Osteoblast (primary cell): ENCODE measurements around the gene CCDC192. TPM values are rescaled to one million over a fixed set of nuclear protein-coding genes. Genes with fewer than 3 reads are reported as not detected.

Experiments
- DNase-seq: peaks from one replicate; pipeline ENCODE4 v3.0.0; 2011; ENCODE audit warnings: low spot score, mixed read lengths; ENCODE audit not compliant: insufficient read length; ENCODE audit errors: missing footprints
- H2AFZ ChIP-seq: 2 replicates; pipeline ENCODE4 v1.6.0; 2011; ENCODE audit warnings: mild to moderate bottlenecking, low read length
- H3K27ac ChIP-seq: 2 replicates; pipeline ENCODE4 v1.5.1; 2011; ENCODE audit warnings: mild to moderate bottlenecking, low read depth, low read length, moderate library complexity
- H3K27me3 ChIP-seq: 2 replicates; pipeline ENCODE4 v1.6.0; 2012; ENCODE audit warnings: mild to moderate bottlenecking, control low read depth, inconsistent platforms, low read length, moderate library complexity; ENCODE audit not compliant: insufficient read depth
- H3K36me3 ChIP-seq: 2 replicates; pipeline ENCODE4 v1.5.1; 2011; ENCODE audit warnings: mild to moderate bottlenecking, low read length, control low read depth, moderate library complexity; ENCODE audit not compliant: insufficient read depth
- H3K4me1 ChIP-seq: 2 replicates; pipeline ENCODE4 v1.5.1; 2011; ENCODE audit warnings: mild to moderate bottlenecking, low read length, control low read depth, moderate library complexity; ENCODE audit not compliant: insufficient read depth
- H3K4me2 ChIP-seq: 2 replicates; pipeline ENCODE4 v1.6.0; 2011; ENCODE audit warnings: mild to moderate bottlenecking, low read length; ENCODE audit not compliant: insufficient read depth
- H3K4me3 ChIP-seq: fragments of 200-600 bp; sonication (generic); 3 replicates; pipeline ENCODE4 v1.5.1; 2012; ENCODE audit warnings: mild to moderate bottlenecking, low read length, inconsistent platforms; ENCODE audit not compliant: insufficient read depth
- H3K79me2 ChIP-seq: 2 replicates; pipeline ENCODE4 v1.6.0; 2012; ENCODE audit warnings: mild to moderate bottlenecking, low read length, control low read depth, inconsistent platforms; ENCODE audit not compliant: insufficient read depth
- H3K9me3 ChIP-seq: 2 replicates; pipeline ENCODE4 v1.5.1; 2011; ENCODE audit warnings: low read depth, low read length, control low read depth
- H4K20me1 ChIP-seq: 2 replicates; pipeline ENCODE4 v1.6.0; 2012; ENCODE audit warnings: mild to moderate bottlenecking, low read length, control low read depth; ENCODE audit not compliant: insufficient read depth
- total RNA-seq: library from RNA; depleted of rRNA; stranded (reverse); fragments of >200 nt; gene quantifications from 2 replicates; pipeline ENCODE4 v1.2.3, GENCODE V29; 2012
- TF ChIP-seq, protein P1 (sequence below): IDR thresholded peaks from 2 replicates; pipeline ENCODE4 v1.5.1; 2011; ENCODE audit warnings: mild to moderate bottlenecking, low read depth, low read length, moderate library complexity; ENCODE audit errors: extremely low read depth

CCDC192 gene, protein sequence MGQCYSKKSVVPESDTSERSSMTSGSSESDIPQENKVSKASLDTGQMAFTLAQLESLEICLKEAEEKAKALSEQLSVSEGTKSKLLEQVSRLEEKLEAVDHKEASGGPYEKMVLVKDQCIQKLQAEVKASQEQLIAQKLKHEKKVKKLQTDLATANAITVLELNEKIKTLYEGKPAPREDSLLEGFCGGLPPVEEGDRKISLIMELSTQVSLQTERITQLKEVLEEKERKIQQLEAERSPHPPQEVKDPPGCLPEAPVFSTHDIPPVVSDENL
- not detected in 2 replicates for total RNA-seq

DNA sequence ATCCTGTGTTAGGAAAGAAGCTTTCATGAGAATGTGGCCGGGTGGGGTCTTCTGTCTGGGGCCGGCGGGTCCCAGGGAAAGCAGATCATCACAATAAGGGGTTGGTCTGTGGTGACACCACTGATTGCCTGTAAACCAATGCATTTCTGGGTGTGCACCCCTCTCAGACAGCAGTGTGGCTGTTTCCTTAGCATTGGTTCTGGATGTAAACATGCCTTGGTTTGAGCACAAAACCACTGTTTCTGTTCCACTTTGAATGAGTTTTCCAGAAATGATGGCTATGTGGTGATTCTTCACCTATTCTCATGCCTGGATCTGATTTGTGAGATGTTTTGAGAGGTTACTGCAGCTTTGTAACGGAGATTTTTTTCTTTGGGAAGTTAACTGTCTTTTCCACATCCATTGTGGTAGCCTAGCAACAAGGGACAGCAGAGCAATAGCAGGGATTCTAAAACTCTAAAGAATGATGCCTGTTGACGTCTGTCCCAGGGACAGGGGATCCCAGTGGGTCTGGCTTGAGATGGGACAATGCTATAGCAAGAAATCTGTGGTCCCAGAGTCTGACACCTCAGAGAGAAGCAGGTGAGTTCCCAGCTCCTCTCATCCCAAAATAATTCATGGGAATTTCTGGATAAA lies at the start of gene CCDC192:
TSS of gene CCDC192 (plus strand) at position 466 of the 636 bp plus-strand sequence. CDS start at position 521, 55 bp downstream.
- Histone ChIP-seq H3K4me1 (peaks cover 3% of the 10 kb centered on the region), H4K20me1 (no peaks in the 10 kb centered on the region), H3K4me2 (no peak within 1 kb of the TSS), H2AFZ (no peak within 1 kb of the TSS), H3K4me3 (no peak within 1 kb of the TSS), H3K27me3 (no peaks in the 10 kb centered on the region), H3K79me2 (no peaks in the 10 kb centered on the region), H3K27ac (no peak within 1 kb of the TSS), H3K9me3 (no peaks in the 10 kb centered on the region), H3K36me3 (no peaks in the 10 kb centered on the region)
- DNase-seq: no peak
- TF ChIP-seq, protein P1, sequence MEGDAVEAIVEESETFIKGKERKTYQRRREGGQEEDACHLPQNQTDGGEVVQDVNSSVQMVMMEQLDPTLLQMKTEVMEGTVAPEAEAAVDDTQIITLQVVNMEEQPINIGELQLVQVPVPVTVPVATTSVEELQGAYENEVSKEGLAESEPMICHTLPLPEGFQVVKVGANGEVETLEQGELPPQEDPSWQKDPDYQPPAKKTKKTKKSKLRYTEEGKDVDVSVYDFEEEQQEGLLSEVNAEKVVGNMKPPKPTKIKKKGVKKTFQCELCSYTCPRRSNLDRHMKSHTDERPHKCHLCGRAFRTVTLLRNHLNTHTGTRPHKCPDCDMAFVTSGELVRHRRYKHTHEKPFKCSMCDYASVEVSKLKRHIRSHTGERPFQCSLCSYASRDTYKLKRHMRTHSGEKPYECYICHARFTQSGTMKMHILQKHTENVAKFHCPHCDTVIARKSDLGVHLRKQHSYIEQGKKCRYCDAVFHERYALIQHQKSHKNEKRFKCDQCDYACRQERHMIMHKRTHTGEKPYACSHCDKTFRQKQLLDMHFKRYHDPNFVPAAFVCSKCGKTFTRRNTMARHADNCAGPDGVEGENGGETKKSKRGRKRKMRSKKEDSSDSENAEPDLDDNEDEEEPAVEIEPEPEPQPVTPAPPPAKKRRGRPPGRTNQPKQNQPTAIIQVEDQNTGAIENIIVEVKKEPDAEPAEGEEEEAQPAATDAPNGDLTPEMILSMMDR: no peak

DNA sequence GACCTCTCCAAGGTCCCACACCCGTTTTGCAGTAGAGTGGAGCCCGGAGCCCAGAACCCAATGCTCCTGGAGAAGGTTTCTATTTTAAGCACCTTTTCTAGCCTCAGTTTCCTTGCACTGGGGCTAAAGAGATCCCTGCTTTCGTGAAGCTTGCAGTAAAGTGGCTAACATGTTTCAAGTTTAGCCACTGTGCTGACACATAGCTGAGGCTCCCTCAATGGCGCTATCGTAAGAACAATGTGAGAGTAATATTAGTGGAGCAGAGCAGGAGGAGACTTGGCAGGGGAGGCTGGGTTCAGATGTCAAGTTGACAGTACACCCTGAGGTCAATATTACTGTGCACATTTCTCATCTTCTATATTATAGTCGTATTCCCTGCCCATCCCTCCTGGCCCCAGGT lies 46.4 kb upstream of the CCDC192 start:
- TF ChIP-seq, protein P1: no peak
- Histone ChIP-seq H3K27me3 (no peaks in the 10 kb centered on the region), H3K4me2 (no peak overlapping the region), H3K9me3 (no peaks in the 10 kb centered on the region), H2AFZ (no peak overlapping the region), H3K79me2 (no peaks in the 10 kb centered on the region), H3K4me3 (no peak overlapping the region), H3K27ac (no peak overlapping the region), H3K4me1 (no peaks in the 10 kb centered on the region), H3K36me3 (no peaks in the 10 kb centered on the region), H4K20me1 (no peaks in the 10 kb centered on the region)
- DNase-seq: peak; percentile 66

DNA sequence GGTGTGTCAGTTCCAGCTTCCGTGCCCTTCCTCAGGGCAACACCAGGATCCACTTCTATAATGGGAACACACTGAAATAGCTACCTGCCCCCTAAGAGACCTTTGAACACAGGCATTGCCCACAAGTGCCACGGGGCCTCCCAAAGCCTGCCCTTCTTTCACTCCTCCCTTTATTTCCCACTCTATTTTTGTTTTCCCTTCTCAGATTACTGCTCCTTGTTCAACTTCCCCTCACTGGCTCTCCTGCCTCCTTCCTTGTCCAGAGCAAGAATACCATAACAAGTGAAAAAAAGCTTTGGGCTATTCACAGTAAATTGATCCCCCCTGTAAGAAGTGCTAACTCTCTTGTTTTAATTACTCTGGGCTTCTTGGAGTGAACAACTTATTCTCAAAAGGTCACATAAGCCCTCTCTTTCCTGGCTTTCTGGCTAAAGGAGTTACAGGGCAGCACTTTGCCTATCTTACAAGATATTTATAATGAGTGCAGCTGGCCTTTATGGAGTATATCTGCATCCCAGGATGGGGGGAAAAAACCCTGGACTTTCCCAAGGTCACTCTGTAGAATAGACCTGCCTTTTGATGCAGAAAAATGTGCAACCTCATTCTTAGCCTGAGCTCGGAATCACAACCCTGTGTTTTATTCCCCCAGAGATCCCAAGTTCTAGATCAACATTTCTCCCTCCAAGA lies 43.0 kb upstream of the CCDC192 start:
- Histone ChIP-seq H3K27me3 (no peaks in the 10 kb centered on the region), H3K9me3 (no peaks in the 10 kb centered on the region), H3K79me2 (no peaks in the 10 kb centered on the region), H3K4me1 (no peaks in the 10 kb centered on the region), H3K4me3 (no peak overlapping the region), H3K36me3 (no peaks in the 10 kb centered on the region), H2AFZ (no peak overlapping the region), H3K4me2 (no peak overlapping the region), H4K20me1 (no peaks in the 10 kb centered on the region), H3K27ac (no peak overlapping the region)
- DNase-seq: no peak
- TF ChIP-seq, protein P1: no peak

DNA sequence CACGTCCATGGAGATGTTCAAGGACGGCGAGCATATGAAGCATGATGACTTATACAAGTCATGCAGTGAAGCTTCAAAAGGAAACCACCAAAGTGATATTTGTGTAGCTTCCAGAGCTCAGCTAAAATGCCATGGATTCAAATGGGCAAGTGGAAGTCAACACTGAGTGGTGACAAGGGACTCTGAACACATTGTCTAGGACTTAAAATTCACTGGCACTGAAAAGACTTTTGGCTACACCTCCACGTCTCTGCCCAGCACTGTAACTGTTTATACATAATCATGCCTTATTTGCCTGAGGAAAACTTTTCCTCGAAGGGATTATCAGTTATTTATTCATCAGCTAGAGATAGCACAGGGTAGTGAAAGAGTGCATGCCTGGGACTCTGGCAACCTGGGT lies 39.1 kb upstream of the CCDC192 start:
- Histone ChIP-seq H3K9me3 (no peaks in the 10 kb centered on the region), H3K4me3 (no peak overlapping the region), H3K79me2 (no peaks in the 10 kb centered on the region), H3K27me3 (no peaks in the 10 kb centered on the region), H4K20me1 (no peaks in the 10 kb centered on the region), H3K36me3 (no peaks in the 10 kb centered on the region), H3K4me1 (no peaks in the 10 kb centered on the region), H3K4me2 (no peak overlapping the region), H2AFZ (no peak overlapping the region), H3K27ac (no peak overlapping the region)
- TF ChIP-seq, protein P1: no peak
- DNase-seq: no peak
